Measurements from ENCODE around the gene RDH13. TPM values are rescaled to one million over a fixed set of nuclear protein-coding genes. Genes with fewer than 3 reads are reported as not detected.
A peak's percentile ranks its signal among the peaks of the same experiment; 100 is the strongest.

The RDH13 gene
- total RNA-seq, 4 donors from 2014 or later: 70.6 to 225 (median 108) TPM

DNA sequence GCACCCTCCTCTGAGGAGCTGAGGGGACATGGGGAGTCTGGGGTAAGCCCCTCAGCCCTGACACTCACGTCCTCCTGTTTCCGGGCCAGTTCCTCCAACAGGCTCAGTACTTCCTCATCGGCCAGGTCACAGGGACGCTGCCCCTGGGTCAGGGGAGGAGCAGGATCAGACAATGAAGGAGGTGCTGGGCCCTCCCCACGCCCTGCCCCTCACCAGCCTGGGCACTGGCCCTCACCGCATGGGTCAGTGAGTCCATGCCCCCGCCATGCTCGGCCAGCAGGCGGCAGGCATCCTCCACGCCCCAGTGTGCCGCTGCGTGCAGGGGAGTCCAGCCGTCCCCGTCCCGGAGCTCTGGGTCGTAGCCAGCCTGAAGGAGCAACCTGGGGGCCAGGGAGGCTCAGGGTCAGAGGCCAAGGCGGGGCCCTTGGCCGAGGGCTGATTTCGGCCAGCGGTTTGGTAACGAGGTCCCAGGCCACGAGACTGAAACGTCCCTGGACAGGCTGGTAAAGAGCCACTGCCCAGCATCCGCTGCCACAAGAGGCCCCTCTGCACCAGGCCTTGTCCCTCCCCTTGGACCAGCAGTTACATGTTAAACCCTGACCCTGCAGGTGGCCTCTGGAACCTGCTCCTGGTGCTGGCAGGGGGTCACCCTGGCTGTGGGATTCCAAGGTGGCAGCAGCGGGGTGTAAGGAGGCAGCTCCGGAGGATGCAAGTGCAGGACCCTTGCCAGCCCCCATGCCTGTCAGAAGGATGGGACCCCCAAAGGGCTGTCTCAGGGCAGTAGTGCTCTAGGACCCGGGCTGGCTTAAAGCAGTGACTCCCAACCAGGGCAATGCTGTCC is 36.0 kb upstream of the RDH13 start:
- WGBS: 76% methylated on average over 16 of the region's 27 CpGs
- DNase-seq (ENCODE audit: low spot score in 2 of 2): no peak
- Histone ChIP-seq H3K9me3 (no peaks in the 10 kb centered on the region), H3K4me3 (no peak overlapping the region), H3K27me3 (no peaks in the 10 kb centered on the region), H3K27ac (no peak overlapping the region), H3K36me3 (peaks cover 54% of the 10 kb centered on the region), H3K4me1 (no peaks in the 10 kb centered on the region)
- TF ChIP-seq POLR2AphosphoS5 (IDR thresholded peaks at IDR 0.05) (no peak), POLR2A (IDR thresholded peaks at IDR 0.05) (no peak), EP300 (IDR thresholded peaks at IDR 0.05) (no peak)
- TF ChIP-seq, protein P1, sequence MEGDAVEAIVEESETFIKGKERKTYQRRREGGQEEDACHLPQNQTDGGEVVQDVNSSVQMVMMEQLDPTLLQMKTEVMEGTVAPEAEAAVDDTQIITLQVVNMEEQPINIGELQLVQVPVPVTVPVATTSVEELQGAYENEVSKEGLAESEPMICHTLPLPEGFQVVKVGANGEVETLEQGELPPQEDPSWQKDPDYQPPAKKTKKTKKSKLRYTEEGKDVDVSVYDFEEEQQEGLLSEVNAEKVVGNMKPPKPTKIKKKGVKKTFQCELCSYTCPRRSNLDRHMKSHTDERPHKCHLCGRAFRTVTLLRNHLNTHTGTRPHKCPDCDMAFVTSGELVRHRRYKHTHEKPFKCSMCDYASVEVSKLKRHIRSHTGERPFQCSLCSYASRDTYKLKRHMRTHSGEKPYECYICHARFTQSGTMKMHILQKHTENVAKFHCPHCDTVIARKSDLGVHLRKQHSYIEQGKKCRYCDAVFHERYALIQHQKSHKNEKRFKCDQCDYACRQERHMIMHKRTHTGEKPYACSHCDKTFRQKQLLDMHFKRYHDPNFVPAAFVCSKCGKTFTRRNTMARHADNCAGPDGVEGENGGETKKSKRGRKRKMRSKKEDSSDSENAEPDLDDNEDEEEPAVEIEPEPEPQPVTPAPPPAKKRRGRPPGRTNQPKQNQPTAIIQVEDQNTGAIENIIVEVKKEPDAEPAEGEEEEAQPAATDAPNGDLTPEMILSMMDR (IDR thresholded peaks at IDR 0.05): no peak

DNA sequence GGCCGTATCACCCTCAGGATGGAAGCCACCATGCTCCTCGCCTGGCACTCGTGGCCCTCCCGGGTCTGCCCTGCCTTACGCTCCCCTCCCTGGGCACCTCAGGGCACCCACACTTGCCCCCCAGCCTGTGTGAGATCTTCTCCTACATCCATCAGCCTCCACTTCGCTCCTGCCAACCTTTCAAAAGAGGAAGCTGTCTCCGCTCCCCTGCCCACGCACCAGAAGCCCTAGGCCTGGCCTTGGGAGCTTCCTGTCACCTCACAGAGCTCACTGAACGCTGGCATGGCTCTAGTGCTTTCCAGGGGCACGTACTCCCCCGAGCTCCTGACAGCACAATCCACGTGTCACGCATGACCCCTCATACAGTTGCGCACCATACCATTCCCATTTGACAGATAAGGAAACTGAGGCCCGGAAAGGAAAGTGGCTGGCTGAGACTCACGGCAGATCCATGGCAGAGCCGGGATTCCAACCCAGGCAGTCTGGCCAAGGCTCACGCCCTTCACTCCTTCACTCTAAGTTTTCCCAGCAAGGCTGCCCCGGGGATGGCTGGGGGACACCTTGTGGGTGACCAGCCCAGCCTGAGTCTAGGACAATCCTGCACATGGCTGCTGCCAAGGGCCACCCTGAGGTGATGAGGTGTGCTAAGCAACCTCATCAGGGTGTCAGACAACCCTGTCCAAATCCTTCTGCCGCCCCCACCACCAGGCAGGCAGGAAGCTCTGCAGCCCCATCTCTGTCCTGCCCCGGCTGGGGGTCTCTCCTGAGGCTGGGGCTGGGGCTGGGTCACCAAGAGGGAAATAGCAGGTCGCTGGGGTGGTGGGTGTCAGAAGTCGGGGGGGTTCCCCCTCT is 35.1 kb upstream of the RDH13 start:
- DNase-seq (ENCODE audit: low spot score in 2 of 2): no peak
- no peak for TF ChIP-seq POLR2A (IDR thresholded peaks at IDR 0.05)
- no peak for TF ChIP-seq EP300 (IDR thresholded peaks at IDR 0.05)
- TF ChIP-seq, protein P1 (IDR thresholded peaks at IDR 0.05): no peak
- TF ChIP-seq POLR2AphosphoS5 (IDR thresholded peaks at IDR 0.05): no peak
- peaks cover 49% of the 10 kb centered on the region for H3K36me3 ChIP-seq
- H3K9me3 ChIP-seq: no peaks in the 10 kb centered on the region
- WGBS: 92% methylated on average over 20 of the region's 23 CpGs
- no peaks in the 10 kb centered on the region for H3K4me1 ChIP-seq
- H3K27me3 ChIP-seq: no peaks in the 10 kb centered on the region
- no peak overlapping the region for H3K27ac ChIP-seq
- H3K4me3 ChIP-seq: no peak overlapping the region

DNA sequence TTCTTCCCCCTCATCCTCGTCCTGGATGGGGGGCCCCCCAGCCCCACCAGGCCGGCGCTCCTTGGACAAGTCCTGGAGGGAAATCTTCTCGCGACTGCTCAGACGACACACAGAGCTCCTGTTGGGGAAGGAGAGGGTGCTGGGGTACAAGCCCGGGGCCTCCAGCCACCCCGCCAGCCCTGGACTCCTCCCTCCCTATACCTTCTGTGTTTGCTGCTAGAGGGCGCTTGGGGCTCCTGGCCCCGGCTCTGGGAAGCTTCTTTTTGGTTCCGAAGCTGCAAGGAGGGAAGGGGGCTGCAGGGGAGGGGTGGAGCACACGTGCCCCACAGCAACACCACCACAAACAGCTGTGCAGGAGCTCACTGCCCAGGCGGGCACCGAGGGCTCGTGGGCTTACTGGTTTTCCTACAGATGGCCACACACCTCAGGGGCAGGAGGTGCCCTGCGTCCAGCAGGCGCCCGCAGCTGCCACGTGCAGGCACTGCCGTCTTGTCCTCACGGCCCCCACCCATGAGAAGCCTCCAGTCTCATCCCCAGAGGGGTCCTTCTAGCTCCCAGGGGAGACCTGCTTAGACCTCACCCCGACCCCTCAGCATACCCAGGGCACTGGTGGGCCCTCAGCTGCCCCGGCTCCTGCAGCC is 33.2 kb upstream of the RDH13 start:
- Histone ChIP-seq H3K27ac (no peak overlapping the region), H3K4me1 (no peaks in the 10 kb centered on the region), H3K4me3 (no peak overlapping the region), H3K36me3 (peaks cover 54% of the 10 kb centered on the region), H3K27me3 (no peaks in the 10 kb centered on the region), H3K9me3 (no peaks in the 10 kb centered on the region)
- TF ChIP-seq POLR2A (IDR thresholded peaks at IDR 0.05): no peak
- TF ChIP-seq EP300 (IDR thresholded peaks at IDR 0.05): no peak
- TF ChIP-seq, protein P1 (IDR thresholded peaks at IDR 0.05): no peak
- no peak for TF ChIP-seq POLR2AphosphoS5 (IDR thresholded peaks at IDR 0.05)
- WGBS: 88% methylated on average over 16 of the region's 23 CpGs
- DNase-seq (ENCODE audit: low spot score in 2 of 2): peak in 1 of 2 donors; percentile 46

DNA sequence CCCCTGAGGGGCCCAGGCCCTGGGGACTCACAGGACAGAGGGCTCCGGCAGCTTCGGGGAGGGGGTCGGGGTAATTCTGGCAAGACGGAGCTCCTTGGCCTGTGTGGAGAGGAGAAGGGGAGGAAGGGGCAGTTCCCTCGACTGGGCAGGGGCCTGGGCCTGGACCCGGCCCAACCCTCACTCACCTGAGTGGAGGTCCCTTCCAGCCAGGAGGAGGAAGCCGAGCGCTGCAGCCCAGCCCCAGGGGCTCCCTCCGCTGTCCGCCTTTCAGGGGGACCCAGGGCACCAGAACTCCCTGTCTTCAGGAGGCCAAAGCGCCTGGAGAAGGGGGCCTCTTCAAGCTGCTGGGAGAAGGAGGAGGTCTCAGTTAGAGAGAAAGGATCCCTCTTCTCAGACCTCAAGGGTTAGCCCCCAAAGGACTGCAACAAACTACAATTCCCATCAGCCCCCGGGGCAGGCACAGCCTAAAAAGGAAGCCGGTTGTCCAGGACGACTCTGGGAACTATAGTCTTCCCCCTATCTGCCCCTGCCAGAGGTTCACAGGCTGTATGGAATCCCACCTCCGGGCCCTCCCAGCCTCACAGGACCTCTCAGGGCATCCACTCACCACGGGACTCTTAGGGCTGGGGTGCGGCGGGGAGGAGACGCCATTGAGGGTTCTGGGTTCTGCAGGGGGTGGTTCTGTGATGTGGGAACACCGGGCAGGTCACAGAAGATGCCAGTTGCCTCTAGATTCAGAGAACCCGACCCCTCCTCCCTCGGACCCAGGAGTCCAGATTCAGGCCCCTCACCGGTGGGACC is 32.5 kb upstream of the RDH13 start:
- Histone ChIP-seq H3K36me3 (peaks cover 58% of the 10 kb centered on the region), H3K9me3 (no peaks in the 10 kb centered on the region), H3K4me3 (no peak overlapping the region), H3K27ac (no peak overlapping the region), H3K4me1 (no peaks in the 10 kb centered on the region), H3K27me3 (no peaks in the 10 kb centered on the region)
- 87% methylated on average over 19 of the region's 23 CpGs for WGBS
- TF ChIP-seq EP300 (IDR thresholded peaks at IDR 0.05) (no peak), POLR2AphosphoS5 (IDR thresholded peaks at IDR 0.05) (no peak), POLR2A (IDR thresholded peaks at IDR 0.05) (no peak)
- TF ChIP-seq, protein P1 (IDR thresholded peaks at IDR 0.05): no peak
- no peak for DNase-seq (ENCODE audit: low spot score in 2 of 2)
